Measurements from ENCODE around the gene ACTN1. TPM values are rescaled to one million over a fixed set of nuclear protein-coding genes. Genes with fewer than 3 reads are reported as not detected.

Gene ACTN1
- polyA plus RNA-seq, 1 of the 3 experiments (the other 2 are of a cell fraction): 319 TPM

GRCh38 chr14:68862954-68863594, 116.0 kb downstream of the ACTN1 start (continued):
- TF ChIP-seq MXI1 (IDR thresholded peaks at IDR 0.05; ENCODE audit: low read depth, low read length) (0 out of 2 replicates have a peak, but pooled peaks have one; percentile 26), YY1 (IDR thresholded peaks at IDR 0.05; ENCODE audit: low read depth) (no peak), EP300 (IDR thresholded peaks at IDR 0.05; ENCODE audit: borderline replicate concordance in 1 of 2, low read depth in 1 of 2, low read length in 1 of 2) (no peak), SIN3A (IDR thresholded peaks at IDR 0.05; ENCODE audit: borderline replicate concordance, low read depth, low read length) (no peak), REST (IDR thresholded peaks at IDR 0.05; ENCODE audit: low read depth, low read length) (no peak)

GRCh38 chr14:68860771-68861170, 118.3 kb downstream of the ACTN1 start:
- TF ChIP-seq EP300 (IDR thresholded peaks at IDR 0.05; ENCODE audit: borderline replicate concordance in 1 of 2, low read depth in 1 of 2, low read length in 1 of 2) (no peak), PBX3 (IDR thresholded peaks at IDR 0.05) (no peak), ELF1 (IDR thresholded peaks at IDR 0.05) (no peak), YY1 (IDR thresholded peaks at IDR 0.05; ENCODE audit: low read depth) (no peak), USF1 (IDR thresholded peaks at IDR 0.05; ENCODE audit: borderline replicate concordance, low read depth) (no peak)
- WGBS (ENCODE audit: low lambda C conversion rate): 90% methylated on average over 5 of the region's 5 CpGs
- DNase-seq: no peak
- peaks cover 0 to 8% of the 10 kb centered on the region in 2 experiments; a peak in 1 of 4 replicates for H3K4me1 ChIP-seq (ENCODE audit: control insufficient read depth in 1 of 2, insufficient read depth in 2 of 2, low read depth in 1 of 2, low read length in 1 of 2)
- no peak overlapping the region for H3K27ac ChIP-seq (ENCODE audit: low read depth in 2 of 2, low read length in 1 of 2)
- no peaks in the 10 kb centered on the region for H3K79me2 ChIP-seq (ENCODE audit: insufficient read depth)
- H4K20me1 ChIP-seq (ENCODE audit: insufficient read depth): no peaks in the 10 kb centered on the region
- no peaks in the 10 kb centered on the region for H3K9me3 ChIP-seq
- H3K36me3 ChIP-seq (replicated peaks in 1 of 2; ENCODE audit: control insufficient read depth in 1 of 2, insufficient read depth in 2 of 2, low read length in 1 of 2): peaks cover 0 to 9% of the 10 kb centered on the region in 2 experiments
- H3F3A ChIP-seq (replicated peaks; ENCODE audit: insufficient read depth): peaks cover 20% of the 10 kb centered on the region
- no peaks in the 10 kb centered on the region for H3K27me3 ChIP-seq (ENCODE audit: insufficient read depth)
- no peak overlapping the region for H3K4me2 ChIP-seq
- H3K9ac ChIP-seq: no peak overlapping the region
- ChIA-PET POLR2A (interaction anchor here (0.6 to 0.7 kb wide), 2 partner anchors 117 to 486 kb away, joined by 3 read pairs; no protein-coding TSS in a partner anchor), CTCF (interaction anchor here (1.0 to 3.8 kb wide), 2 partner anchors 229 to 269 kb away, joined by 3 to 24 read pairs; no protein-coding TSS in a partner anchor)
- H3K4me3 ChIP-seq (ENCODE audit: low read depth in 2 of 2, low read length in 1 of 2): no peak overlapping the region
- H3K9me2 ChIP-seq: no peaks in the 10 kb centered on the region
- H2AFZ ChIP-seq (ENCODE audit: low read depth): no peak overlapping the region
